OCI-LY7 (cell line): ENCODE measurements around the gene GNB1L.

Source experiments
- EZH2phosphoT487 ChIP-seq: fragments of 200-600 bp; sonication (generic); IDR thresholded peaks from 2 replicates; pipeline ENCODE4 v1.6.1; 2018; ENCODE audit warnings: low read depth, borderline replicate concordance, mild to moderate bottlenecking, mixed run types, antibody characterized with exemption, low read length, moderate library complexity, mixed read lengths
- TF ChIP-seq, protein P1 (sequence below): fragments of 200-600 bp; sonication (generic); conservative IDR thresholded peaks from 2 replicates; pipeline ENCODE4 v1.5.1; 2014; ENCODE audit warnings: mild to moderate bottlenecking, antibody characterized with exemption, low read length, moderate library complexity, mixed read lengths

GRCh38 chr22:19815823-19816290, 38.8 kb downstream of the GNB1L start:
- no peak for TF ChIP-seq EZH2phosphoT487
- TF ChIP-seq, protein P1, sequence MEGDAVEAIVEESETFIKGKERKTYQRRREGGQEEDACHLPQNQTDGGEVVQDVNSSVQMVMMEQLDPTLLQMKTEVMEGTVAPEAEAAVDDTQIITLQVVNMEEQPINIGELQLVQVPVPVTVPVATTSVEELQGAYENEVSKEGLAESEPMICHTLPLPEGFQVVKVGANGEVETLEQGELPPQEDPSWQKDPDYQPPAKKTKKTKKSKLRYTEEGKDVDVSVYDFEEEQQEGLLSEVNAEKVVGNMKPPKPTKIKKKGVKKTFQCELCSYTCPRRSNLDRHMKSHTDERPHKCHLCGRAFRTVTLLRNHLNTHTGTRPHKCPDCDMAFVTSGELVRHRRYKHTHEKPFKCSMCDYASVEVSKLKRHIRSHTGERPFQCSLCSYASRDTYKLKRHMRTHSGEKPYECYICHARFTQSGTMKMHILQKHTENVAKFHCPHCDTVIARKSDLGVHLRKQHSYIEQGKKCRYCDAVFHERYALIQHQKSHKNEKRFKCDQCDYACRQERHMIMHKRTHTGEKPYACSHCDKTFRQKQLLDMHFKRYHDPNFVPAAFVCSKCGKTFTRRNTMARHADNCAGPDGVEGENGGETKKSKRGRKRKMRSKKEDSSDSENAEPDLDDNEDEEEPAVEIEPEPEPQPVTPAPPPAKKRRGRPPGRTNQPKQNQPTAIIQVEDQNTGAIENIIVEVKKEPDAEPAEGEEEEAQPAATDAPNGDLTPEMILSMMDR: no peak
